NCI-H510A (cell line): ENCODE results near the gene BLMH.

ENCODE experiments used
- DNase-seq: peaks from one replicate; lab custom pipeline; 2025; lab: John Stamatoyannopoulos, UW

Gene BLMH

DNA sequence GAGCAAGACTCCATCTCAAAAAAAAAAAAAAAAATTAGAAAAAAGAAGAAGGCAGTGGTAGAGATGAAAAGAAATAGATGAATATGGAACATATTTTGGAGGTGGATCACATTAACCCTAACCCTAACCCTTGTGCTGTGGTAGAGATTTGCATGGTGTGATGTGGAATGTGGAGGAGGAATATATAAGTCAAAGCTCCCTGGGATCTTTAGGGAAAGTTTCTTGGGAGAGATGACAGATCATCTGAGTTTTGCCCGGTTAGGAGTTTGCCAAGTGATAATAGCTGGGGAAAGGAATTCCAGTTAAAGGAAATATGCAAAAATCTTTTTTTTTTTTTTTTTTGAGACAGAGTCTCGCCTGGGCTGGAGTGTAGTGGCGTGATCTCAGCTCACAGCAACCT is 13.0 kb upstream of the BLMH start:
- no peak for DNase-seq

GRCh38 chr17:30302241-30302640 is 10.5 kb upstream of the BLMH start:
- DNase-seq: no peak

- DNase-seq: no peak
Observed at GRCh38 chr17:30300818-30301217, 9.1 kb upstream of the BLMH start.

- DNase-seq: no peak
Observed at GRCh38 chr17:30299000-30299399, 7.3 kb upstream of the BLMH start.

GRCh38 chr17:30297715-30298114 is 6.0 kb upstream of the BLMH start:
- DNase-seq: no peak

GRCh38 chr17:30296499-30297080 is 4.8 kb upstream of the BLMH start:
- no peak for DNase-seq

GRCh38 chr17:30292286-30292858 is 628 bp upstream of the BLMH start:
- peak; percentile 33 for DNase-seq

DNA sequence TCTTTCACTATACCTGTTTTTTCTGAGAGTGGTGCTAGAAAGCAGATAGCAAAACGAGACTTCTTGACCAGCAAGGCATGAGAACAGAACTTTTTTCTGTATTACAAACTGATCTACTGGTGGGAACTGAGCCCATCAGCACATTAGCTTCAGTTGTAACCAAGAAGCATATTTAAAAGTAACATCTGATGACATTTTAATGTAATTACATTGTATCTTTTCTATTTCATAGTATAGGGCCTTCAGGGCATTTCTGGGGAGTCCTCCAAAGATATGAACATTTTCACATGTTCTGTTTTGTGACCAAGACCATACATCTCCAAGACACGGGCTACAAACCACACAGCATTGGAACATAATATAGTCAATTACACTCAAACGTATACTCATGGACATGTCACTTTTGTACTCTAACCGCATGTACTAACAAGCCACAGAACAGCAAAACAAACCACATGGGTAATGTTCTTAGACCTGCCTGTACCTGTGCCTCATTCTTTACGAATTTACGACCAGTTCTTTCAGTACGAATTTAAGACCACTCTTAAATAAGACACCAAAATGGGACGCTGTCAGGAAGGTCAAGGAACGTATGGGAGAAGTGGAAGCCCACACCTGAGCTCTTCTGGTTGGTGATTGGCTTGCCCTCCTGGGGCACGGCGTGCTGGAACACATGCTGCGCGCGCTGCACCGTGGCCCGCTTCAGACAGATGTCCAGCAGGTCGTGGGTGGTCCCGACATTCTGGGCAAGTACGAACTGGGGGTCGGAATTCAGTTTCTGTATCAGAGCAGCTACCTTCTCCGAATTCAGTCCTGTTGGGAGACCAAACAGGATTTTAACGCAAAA is 825 bp downstream of the BLMH start:
- DNase-seq: peak; percentile 5

DNA sequence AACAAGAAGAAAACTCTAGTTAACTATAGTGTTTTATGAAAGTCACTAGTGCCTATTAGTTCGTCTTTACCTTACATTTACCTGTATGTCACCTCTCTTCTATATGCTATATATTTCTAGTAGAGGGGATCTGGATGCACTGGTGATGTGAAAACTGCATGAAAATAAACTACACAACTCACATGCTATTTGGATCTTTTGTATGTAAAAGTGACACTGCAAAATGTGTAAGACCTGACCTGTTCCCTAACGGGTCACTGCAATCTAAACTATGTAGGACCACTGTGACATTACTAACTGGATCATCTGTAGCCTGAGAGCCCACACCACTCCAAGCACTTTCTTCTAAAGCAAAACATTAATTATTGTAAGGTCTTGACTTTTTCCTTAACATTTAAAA is 1.7 kb downstream of the BLMH start:
- DNase-seq: no peak

- DNase-seq: no peak
Observed at GRCh38 chr17:30279156-30279555, 12.6 kb downstream of the BLMH start.

- DNase-seq: no peak
Observed at GRCh38 chr17:30278032-30278431, 13.7 kb downstream of the BLMH start.

DNA sequence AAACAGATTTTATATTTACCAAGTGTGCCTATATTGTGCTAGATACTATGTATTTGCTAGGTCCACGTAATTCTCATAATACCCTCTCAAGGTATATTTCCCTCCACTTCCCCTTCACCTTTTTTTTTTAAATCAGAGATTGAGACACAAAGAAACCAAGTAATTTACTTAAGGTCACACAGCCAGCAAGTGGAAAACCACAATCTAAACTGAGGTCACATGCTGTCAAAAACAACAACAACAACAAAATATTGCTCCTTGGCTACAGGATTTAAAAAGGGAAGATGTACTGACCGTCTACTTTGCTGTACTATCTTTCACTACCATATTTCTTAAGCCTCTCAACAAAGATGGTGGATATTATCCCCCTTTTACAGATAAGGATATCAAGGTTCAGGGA is 15.8 kb downstream of the BLMH start:
- DNase-seq: no peak

GRCh38 chr17:30274887-30275286 is 16.9 kb downstream of the BLMH start:
- no peak for DNase-seq

DNA sequence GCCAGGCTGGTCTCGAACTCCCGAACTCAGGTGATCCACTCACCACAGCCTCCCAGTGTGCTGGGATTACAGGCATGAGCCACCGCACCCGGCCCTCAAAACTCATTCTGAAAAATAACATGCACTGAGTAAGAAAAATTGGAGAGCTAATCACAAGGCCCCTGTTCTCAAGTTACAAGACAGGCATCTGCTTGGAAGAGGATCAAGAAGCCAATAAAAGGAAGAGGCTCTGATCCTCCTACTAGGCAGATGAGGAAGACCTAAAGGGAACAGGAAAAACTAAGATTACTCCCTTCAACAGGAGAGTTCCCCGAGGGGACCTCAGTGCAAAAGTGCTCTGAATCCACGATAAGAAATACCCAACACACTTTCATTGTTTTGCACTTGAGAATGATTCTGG is 18.4 kb downstream of the BLMH start:
- no peak for DNase-seq

DNA sequence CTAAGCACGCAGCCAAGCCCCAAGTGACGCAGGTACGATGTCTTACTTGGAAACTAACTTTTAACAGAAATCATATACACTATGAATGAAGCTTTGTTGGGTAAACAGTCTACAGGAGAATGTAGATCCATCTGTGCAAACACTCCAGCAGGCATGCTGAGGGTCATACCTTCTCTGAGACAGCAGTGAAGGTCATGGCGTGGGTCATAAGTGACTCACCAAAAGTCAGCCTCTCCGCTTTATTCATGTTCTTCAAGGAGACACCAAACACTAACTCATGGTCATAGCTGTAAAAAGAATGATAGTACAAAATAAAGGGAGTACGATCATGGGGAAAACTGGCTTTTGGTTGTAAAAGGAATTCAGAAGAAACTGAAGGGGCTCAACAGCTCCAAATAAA is 20.6 kb downstream of the BLMH start:
- DNase-seq: no peak

DNA sequence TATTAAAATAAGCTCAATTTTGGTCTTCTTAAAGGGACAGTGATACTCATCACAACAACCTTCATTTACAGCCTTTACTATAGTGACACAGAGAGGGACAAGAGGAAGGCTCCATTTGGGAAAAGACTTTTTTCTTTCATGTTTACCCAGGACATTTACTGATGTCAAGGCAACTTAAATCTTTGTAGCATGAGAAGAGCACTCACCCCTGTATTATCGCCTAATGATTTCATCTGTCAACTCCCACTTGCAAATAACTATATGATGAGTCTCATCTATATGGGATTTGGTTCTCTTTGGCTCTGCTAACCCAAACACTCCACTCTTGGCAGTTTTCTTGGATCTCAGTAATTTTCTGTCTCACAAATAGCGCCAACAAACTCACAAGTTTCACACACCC is 24.1 kb downstream of the BLMH start:
- DNase-seq: no peak

DNA sequence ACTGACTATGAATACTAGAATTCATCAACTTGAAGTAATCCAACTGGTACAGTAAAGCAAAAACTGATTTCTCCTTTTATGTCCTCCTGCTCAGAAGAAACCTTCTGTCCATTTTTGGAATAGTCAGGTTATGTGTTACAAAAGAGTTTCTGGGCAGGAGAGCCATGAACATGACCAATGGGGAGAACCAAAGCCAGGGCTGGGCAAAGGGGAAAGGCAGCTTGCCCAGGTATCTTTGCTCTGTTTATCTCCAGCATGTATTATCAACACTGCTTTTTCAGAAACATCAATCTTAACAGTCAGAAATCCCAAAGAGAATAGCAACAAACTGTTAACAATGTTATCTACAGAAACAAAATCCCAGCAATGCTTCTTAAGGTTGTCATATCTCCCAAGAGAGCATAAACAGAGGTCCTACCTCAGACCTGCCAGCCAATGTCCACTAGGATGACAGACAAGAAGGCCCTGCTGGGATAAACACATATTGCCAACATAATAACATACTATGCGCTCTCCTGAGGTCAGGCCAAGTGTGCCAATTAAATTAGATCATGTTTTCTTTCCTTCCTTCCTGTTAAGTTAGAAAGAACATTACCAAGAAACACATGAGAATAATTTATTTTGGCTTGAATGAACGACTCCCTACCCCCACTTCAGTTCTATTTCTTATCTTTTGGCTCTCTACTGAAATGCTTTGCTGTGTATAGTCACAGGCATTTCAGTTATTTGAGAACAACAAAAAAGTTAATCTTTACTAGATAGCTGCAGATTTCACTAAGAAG is 28.0 kb downstream of the BLMH start:
- no peak for DNase-seq

DNA sequence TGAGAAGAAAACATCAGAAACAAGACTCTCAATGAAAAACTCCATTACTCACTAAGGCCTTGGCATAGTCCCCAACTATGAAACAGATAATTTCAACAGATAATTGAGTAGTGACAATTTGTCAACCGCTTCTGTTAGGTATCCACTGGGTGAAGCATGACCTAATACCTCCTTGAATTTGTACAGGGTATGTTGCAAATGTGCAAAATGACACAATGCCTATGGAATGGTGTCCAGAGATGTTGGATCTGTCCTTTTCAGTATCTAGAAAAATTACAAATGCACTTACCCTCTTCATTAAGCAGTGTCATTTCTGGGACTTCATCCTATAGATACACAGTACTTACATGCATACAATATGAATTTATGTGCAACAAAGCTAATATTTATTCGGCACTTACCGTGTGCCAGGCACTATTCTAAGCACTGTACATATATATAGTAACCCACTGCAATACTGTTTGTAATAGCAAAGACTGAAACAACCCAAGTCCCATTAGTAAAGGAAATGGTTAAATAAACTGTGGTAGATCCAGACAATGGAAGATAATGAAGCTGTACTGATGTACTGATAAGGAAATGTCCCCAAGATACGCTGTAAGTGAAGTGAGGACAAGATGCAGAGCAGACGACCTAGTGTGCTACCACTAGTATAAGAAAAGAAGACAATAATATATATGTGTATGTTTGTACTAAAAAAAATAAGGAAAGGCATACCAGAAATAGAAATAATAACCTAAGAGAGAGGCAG is 34.8 kb downstream of the BLMH start:
- DNase-seq: no peak

GRCh38 chr17:30254150-30254549 is 37.6 kb downstream of the BLMH start:
- DNase-seq: no peak

DNA sequence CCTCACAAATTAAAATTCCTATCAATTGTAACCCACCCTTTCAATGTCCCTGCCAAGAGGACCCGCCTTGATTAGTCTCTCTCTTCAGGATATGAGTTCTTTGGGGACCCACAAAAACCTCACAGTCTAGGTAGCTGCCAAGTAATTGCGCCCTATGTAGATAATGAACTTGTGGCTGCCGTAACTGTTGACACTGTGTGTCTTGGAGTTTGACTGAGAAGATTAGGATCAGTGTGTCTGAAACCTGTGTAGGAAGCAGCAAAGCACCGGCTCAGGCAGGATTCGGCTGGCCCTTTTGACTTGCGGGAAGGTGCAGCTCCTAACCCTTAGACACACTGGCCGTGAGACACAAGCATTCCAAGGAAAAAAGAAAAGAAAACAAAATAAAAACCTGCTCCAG is 38.4 kb downstream of the BLMH start:
- no peak for DNase-seq

DNA sequence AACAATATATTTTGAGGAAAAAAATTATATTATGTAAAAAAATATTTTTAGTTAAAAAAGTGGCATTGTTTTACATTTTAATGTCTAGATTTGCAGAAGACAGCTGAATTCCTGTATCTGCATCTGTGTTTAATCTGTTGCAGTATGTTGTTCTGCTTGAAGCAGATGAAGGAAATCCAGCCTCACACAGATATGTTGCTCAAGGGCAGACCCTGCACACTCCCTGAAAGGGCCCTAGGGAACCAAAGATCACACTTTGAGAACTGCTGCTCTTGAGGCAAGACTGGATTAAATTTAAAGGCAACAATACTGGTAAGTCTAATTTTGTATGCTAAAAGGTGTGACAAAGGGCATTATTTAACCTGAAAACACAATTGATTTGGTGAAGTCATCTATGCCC is 39.8 kb downstream of the BLMH start:
- DNase-seq: no peak

DNA sequence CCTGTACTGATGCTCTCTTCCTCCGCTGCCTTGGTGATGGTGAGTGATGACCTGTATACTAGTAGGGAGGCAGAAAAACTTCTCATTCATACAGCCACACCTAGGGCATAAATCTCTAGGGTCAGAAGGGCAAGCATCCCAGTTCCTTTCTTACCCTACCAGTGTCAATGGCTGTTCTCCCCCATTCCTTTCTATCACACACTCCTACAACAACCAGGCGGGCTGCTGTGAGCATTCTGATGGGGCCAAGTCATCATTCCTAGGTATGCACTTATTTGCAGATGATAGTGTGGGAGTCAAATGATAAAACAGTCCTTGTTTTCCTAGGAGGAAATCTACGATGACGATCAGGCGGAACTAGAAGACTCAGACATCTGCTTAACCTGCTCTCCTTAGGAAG is 42.3 kb downstream of the BLMH start:
- no peak for DNase-seq
